WTC11 (cell line): ENCODE data around the gene ZNF850.

ENCODE experiments used
- ELF4 ChIP-seq: sonication (generic); formaldehyde crosslinking; IDR thresholded peaks from 2 replicates; pipeline ENCODE4 v1.8.1; 2022; ENCODE audit warnings: low read depth, mild to moderate bottlenecking, moderate library complexity, missing genetic modification reagents
- FOXK1 ChIP-seq: sonication (generic); formaldehyde crosslinking; IDR thresholded peaks from 2 replicates; pipeline ENCODE4 v1.8.0; 2022; ENCODE audit warnings: mild to moderate bottlenecking, moderate library complexity, missing genetic modification reagents
- MYBL2 ChIP-seq: sonication (generic); formaldehyde crosslinking; IDR thresholded peaks from 2 replicates; pipeline ENCODE4 v1.8.1; 2023; ENCODE audit warnings: mild to moderate bottlenecking, moderate library complexity, missing genetic modification reagents
- NFYB ChIP-seq: sonication (generic); formaldehyde crosslinking; conservative IDR thresholded peaks from 2 replicates; pipeline ENCODE4 v1.8.0; 2022; ENCODE audit warnings: low read depth, missing genetic modification reagents
- RELA ChIP-seq: sonication (generic); formaldehyde crosslinking; IDR thresholded peaks from 2 replicates; pipeline ENCODE4 v1.8.1; 2022; ENCODE audit warnings: missing genetic modification reagents, mild to moderate bottlenecking, borderline replicate concordance
- TF ChIP-seq, protein P1 (sequence below): fragments of 200-600 bp; IDR thresholded peaks from 2 replicates; pipeline ENCODE4 v1.8.0; 2022; ENCODE audit warnings: antibody characterized with exemption

GRCh38 chr19:36672368-36672767 lies 100.2 kb downstream of the ZNF850 start:
- TF ChIP-seq ELF4 (no peak), FOXK1 (CRISPR knock-in tag) (no peak), RELA (CRISPR knock-in tag) (no peak), NFYB (CRISPR knock-in tag) (no peak), MYBL2 (no peak)
- TF ChIP-seq, protein P1, sequence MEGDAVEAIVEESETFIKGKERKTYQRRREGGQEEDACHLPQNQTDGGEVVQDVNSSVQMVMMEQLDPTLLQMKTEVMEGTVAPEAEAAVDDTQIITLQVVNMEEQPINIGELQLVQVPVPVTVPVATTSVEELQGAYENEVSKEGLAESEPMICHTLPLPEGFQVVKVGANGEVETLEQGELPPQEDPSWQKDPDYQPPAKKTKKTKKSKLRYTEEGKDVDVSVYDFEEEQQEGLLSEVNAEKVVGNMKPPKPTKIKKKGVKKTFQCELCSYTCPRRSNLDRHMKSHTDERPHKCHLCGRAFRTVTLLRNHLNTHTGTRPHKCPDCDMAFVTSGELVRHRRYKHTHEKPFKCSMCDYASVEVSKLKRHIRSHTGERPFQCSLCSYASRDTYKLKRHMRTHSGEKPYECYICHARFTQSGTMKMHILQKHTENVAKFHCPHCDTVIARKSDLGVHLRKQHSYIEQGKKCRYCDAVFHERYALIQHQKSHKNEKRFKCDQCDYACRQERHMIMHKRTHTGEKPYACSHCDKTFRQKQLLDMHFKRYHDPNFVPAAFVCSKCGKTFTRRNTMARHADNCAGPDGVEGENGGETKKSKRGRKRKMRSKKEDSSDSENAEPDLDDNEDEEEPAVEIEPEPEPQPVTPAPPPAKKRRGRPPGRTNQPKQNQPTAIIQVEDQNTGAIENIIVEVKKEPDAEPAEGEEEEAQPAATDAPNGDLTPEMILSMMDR = no peak
